GM12891 (cell line): ENCODE data around the gene RRM2.

Source experiments
- POLR2A ChIP-seq: IDR thresholded peaks from 2 replicates; pipeline ENCODE4 v1.6.1; 2011; ENCODE audit warnings: low read depth, low read length, control low read depth
- POLR2AphosphoS5 ChIP-seq: IDR thresholded peaks from 2 replicates; pipeline ENCODE4 v1.6.1; 2011; ENCODE audit warnings: low read depth, low read length, control low read depth

- no peak for TF ChIP-seq POLR2A
- TF ChIP-seq POLR2AphosphoS5: no peak
Measured at GRCh38 chr2:10083046-10083445, 39.5 kb upstream of the RRM2 start.
